ENCODE data around the gene MAPK14. TPM values are rescaled to one million over a fixed set of nuclear protein-coding genes. Genes with fewer than 3 reads are reported as not detected.

Gene MAPK14
- total and polyA plus RNA-seq, 12 donors: 9.2 to 38.1 (median 29.3) TPM

GRCh38 chr6:36131511-36132245, 104.1 kb downstream of the MAPK14 start:
- no peaks in the 10 kb centered on the region for H3K9me3 ChIP-seq
- 25 to 26% methylated on average over 8 of the region's 8 CpGs for WGBS, 2 donors
- peaks cover 0 to 22% (median 0%) of the 10 kb centered on the region in 9 donors for H3K36me3 ChIP-seq
- peaks cover 0 to 43% (median 24%) of the 10 kb centered on the region in 7 donors for H3K27me3 ChIP-seq
- H3K27ac ChIP-seq: peak overlapping the region in 1 of 10 donors; percentile 90
- no peak for TF ChIP-seq CTCF (IDR thresholded peaks at IDR 0.05)
- H3K4me3 ChIP-seq: peak overlapping the region in 6 of 10 donors; percentile 42 to 59 (median 44)
- H3K4me1 ChIP-seq: peaks cover 0 to 50% (median 14%) of the 10 kb centered on the region in 9 donors
- ATAC-seq (peak in 4 of 8 donors; percentile 40 to 45 (median 41)), DNase-seq (no peak)
- intact Hi-C loops (cut with DNase I): no loop called here

DNA sequence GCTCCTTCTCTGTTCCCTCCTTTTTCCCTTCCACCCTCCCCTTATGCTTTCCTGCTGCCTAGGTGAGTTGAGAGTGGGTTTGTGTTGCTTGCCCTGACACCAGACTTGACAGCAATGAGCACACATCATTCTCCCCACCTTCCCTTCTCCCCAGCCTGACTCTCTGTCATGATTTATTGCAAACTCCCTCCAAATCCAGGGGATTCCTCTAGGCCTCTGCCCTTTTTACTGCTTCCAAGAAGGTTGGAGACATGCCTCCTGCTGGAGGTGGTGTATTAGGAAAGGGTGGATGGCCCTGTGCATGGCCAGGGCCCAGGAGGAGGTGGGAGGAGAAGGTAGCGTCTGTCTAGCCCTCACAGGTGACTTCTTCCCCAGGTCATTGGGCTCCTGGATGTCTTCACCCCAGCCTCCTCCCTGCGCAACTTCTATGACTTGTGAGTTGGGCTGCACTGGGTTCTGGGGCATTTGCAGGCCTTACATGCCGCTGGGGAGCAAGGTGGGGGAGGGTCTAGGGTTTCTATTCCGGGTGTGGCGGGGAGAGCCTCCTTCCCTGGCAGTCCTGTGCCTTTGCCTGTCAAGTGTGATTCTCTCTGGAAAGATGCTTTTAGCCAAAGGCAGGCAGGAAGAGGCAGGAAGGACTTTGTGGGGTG, 104.8 kb downstream of the MAPK14 start:
- H3K27ac ChIP-seq: peak overlapping the region in 1 of 10 donors; percentile 90
- peaks cover 0 to 43% (median 14%) of the 10 kb centered on the region in 9 donors for H3K4me1 ChIP-seq
- DNase-seq (no peak), ATAC-seq (no peak)
- TF ChIP-seq CTCF (IDR thresholded peaks at IDR 0.05): no peak
- 91 to 94% methylated on average over 5 of the region's 5 CpGs for WGBS, 2 donors
- no peaks in the 10 kb centered on the region for H3K9me3 ChIP-seq
- H3K27me3 ChIP-seq: peaks cover 0 to 43% (median 24%) of the 10 kb centered on the region in 7 donors
- intact Hi-C loops (cut with DNase I): no loop called here
- peaks cover 0 to 28% (median 0%) of the 10 kb centered on the region in 9 donors for H3K36me3 ChIP-seq
- H3K4me3 ChIP-seq: peak overlapping the region in 1 of 10 donors; percentile 59

DNA sequence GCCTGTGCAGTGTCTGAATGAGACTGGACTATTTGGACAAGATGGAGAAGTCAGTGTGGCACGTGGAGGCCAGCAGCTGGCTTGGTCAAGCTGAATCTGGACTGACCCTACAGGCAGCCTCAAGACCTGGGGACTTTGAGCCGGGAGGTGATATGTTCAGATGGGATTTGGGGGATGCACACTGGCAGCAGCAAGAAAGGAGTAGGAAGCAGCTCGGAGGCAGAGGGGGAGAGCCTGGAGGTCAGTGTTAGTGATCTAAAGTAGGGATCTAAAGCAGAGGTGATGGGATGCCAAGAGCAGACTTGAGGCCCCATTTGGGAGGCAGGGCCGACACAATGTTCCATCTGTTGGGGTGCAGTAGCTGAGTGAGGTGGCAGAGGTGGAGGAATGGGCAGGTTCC, 105.5 kb downstream of the MAPK14 start:
- WGBS, 2 donors: 92 to 94% methylated on average over 4 of the region's 4 CpGs
- Histone ChIP-seq H3K36me3 (peaks cover 0 to 30% (median 0%) of the 10 kb centered on the region in 9 donors), H3K27me3 (peaks cover 0 to 43% (median 24%) of the 10 kb centered on the region in 7 donors), H3K4me1 (peaks cover 0 to 35% (median 14%) of the 10 kb centered on the region in 9 donors), H3K9me3 (no peaks in the 10 kb centered on the region), H3K4me3 (no peak overlapping the region), H3K27ac (no peak overlapping the region)
- intact Hi-C loops (cut with DNase I): no loop called here
- TF ChIP-seq CTCF (IDR thresholded peaks at IDR 0.05): no peak
- ATAC-seq (no peak), DNase-seq (no peak)

- WGBS, 2 donors: 84 to 86% methylated on average over 4 of the region's 4 CpGs
- Histone ChIP-seq H3K4me3 (no peak overlapping the region), H3K4me1 (peaks cover 0 to 30% (median 14%) of the 10 kb centered on the region in 9 donors), H3K27ac (no peak overlapping the region), H3K27me3 (peaks cover 0 to 38% (median 18%) of the 10 kb centered on the region in 7 donors), H3K36me3 (peaks cover 0 to 38% (median 0%) of the 10 kb centered on the region in 9 donors), H3K9me3 (no peaks in the 10 kb centered on the region)
- intact Hi-C loops (cut with DNase I): no loop called here
- DNase-seq: no peak
- TF ChIP-seq CTCF (IDR thresholded peaks at IDR 0.05): no peak
- no peak for ATAC-seq
Observed at GRCh38 chr6:36133912-36134311, 106.3 kb downstream of the MAPK14 start.
